ENCODE measurements around the gene THAP8.

DNA sequence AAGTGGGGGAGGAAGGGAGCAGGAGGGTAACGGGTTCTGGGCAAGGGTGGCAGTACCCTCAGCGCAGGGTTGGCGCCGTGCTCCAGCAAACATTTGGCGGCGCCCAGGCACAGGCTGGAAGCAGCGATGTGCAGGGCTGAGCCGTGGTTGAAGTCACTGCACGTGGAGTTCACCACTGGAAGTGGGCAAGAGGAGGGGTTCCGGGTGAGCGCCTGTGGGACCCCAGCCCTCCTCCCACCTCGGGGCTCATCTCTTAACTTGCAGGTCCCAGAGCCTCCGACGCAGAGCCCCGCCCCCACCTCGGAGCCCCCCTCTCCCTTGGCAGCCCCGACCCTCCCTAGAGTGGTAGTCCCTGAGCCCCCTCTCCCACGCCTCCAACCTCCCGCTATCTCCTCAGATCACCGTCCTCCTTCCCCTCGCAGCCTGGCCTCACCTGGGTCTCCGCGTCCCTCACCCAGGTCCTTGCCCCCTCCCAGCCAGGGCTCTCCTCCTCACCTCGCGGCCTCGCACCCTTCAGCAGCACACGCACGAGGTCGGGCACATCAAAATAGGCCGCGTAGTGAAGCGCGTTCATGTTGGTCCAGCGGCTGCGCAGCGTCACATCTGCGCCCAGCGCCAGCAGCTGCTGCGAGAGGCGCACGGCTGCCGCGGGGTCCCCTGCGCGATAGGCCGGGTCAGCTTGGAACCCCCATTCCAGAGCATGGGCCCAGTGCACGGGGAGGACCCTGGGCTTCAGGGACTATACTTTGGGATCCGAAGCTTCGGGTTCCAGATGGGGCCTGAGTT lies 27.8 kb downstream of the THAP8 start:
- no peak for TF ChIP-seq EZH2 (IDR thresholded peaks at IDR 0.05)
- TF ChIP-seq, protein P1, sequence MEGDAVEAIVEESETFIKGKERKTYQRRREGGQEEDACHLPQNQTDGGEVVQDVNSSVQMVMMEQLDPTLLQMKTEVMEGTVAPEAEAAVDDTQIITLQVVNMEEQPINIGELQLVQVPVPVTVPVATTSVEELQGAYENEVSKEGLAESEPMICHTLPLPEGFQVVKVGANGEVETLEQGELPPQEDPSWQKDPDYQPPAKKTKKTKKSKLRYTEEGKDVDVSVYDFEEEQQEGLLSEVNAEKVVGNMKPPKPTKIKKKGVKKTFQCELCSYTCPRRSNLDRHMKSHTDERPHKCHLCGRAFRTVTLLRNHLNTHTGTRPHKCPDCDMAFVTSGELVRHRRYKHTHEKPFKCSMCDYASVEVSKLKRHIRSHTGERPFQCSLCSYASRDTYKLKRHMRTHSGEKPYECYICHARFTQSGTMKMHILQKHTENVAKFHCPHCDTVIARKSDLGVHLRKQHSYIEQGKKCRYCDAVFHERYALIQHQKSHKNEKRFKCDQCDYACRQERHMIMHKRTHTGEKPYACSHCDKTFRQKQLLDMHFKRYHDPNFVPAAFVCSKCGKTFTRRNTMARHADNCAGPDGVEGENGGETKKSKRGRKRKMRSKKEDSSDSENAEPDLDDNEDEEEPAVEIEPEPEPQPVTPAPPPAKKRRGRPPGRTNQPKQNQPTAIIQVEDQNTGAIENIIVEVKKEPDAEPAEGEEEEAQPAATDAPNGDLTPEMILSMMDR (IDR thresholded peaks at IDR 0.05): no peak

Data from neural progenitor cell (in vitro differentiated cells).